ENCODE data around the gene ZNF48.

DNA sequence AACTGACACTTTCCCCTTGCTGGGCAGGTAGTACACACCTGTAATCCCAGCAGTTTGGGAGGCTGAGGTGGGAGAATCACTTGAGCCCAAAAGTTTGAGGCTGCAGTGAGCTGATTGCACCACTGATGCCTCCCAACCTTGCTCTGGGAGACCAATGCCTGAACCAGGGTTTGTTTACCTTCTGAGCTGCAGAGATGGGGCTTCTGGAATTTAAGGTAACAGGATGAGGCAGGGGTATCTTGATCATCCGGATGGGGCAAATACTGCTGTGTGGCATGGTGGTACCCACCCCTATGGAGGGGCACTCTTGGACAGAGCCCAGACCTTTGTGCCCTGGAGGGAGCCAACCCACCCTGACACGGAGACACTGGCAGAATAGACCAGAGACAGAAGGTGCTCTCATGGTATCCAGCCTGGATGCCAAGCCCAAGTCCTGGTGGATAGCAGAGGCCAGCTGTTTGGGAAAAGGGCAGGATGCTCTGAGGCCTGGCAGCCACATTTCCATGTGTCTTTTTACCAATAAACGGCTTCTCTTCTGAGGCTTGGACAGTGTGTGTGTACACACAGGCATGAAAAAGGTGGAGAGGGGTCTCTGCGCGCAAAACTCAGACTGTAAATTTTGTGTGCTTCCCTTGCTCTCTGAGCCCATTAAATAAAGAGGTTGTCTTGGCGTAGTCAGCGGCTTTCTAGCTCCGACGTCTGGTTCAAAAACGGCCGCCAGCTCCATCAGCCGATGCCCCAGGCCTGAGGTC, 4.4 kb downstream of the ZNF48 start:
- no peak for TF ChIP-seq EZH2 (IDR thresholded peaks at IDR 0.05; ENCODE audit: low read length, missing control alignments)
- TF ChIP-seq, protein P1, sequence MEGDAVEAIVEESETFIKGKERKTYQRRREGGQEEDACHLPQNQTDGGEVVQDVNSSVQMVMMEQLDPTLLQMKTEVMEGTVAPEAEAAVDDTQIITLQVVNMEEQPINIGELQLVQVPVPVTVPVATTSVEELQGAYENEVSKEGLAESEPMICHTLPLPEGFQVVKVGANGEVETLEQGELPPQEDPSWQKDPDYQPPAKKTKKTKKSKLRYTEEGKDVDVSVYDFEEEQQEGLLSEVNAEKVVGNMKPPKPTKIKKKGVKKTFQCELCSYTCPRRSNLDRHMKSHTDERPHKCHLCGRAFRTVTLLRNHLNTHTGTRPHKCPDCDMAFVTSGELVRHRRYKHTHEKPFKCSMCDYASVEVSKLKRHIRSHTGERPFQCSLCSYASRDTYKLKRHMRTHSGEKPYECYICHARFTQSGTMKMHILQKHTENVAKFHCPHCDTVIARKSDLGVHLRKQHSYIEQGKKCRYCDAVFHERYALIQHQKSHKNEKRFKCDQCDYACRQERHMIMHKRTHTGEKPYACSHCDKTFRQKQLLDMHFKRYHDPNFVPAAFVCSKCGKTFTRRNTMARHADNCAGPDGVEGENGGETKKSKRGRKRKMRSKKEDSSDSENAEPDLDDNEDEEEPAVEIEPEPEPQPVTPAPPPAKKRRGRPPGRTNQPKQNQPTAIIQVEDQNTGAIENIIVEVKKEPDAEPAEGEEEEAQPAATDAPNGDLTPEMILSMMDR (conservative IDR thresholded peaks at IDR 0.05 in 1 of 2, IDR thresholded peaks at IDR 0.05 in 1 of 2; ENCODE audit: low read depth in 1 of 2, low read length in 2 of 2), result no peak

All from fibroblast of lung (primary cell).